Skeletal muscle tissue (tissue), 4 donors: ENCODE measurements around the gene PF4V1. TPM values are rescaled to one million over a fixed set of nuclear protein-coding genes. Genes with fewer than 3 reads are reported as not detected.
A peak's percentile ranks its signal among the peaks of the same experiment; 100 is the strongest.

Experiments
- H3K27ac ChIP-seq: one replicate; pipeline ENCODE4 v1.7.0; 2013; ENCODE audit warnings: mild to moderate bottlenecking, low read depth, low read length, inconsistent platforms
- H3K27me3 ChIP-seq, 3 donors: one replicate each; pipeline ENCODE4 v1.7.0; 2013; ENCODE audit warnings: low read length in 3 of 3; ENCODE audit not compliant: control insufficient read depth in 3 of 3, insufficient read depth in 3 of 3
- H3K36me3 ChIP-seq, 3 donors: one replicate each; pipeline ENCODE4 v1.7.0; 2013; ENCODE audit warnings: low read length in 3 of 3; ENCODE audit not compliant: control insufficient read depth in 3 of 3, insufficient read depth in 3 of 3
- H3K4me1 ChIP-seq, 3 donors: one replicate each; pipeline ENCODE4 v1.7.0; 2013; ENCODE audit warnings: low read length in 3 of 3, mild to moderate bottlenecking in 3 of 3; ENCODE audit not compliant: control insufficient read depth in 3 of 3, insufficient read depth in 3 of 3
- H3K4me3 ChIP-seq, 3 donors: one replicate each; pipeline ENCODE4 v1.7.0; 2013; ENCODE audit warnings: low read length in 3 of 3
- H3K9ac ChIP-seq, 3 donors: one replicate each; pipeline ENCODE4 v1.7.0; 2013; ENCODE audit warnings: low read length in 3 of 3, mild to moderate bottlenecking in 3 of 3, moderate library complexity in 2 of 3, low read depth in 1 of 3
- H3K9me3 ChIP-seq, 3 donors: one replicate each; pipeline ENCODE4 v1.7.0; 2013; ENCODE audit warnings: low read length in 3 of 3; ENCODE audit not compliant: control insufficient read depth in 3 of 3
- total RNA-seq: library from RNA; depleted of rRNA; stranded (reverse); fragments of >200 nt; gene quantifications from one replicate; pipeline ENCODE4 v1.2.3, GENCODE V29; 2014
- donor health status: Osteomylitis.

The PF4V1 gene
- total RNA-seq, 1 donor from 2014 or later, result not detected

GRCh38 chr4:73823760-73824159 lies 29.3 kb upstream of the PF4V1 start:
- Histone ChIP-seq H3K9ac (no peak overlapping the region), H3K36me3 (no peaks in the 10 kb centered on the region), H3K4me3 (no peak overlapping the region), H3K4me1 (no peaks in the 10 kb centered on the region), H3K27me3 (no peaks in the 10 kb centered on the region), H3K27ac (no peak overlapping the region), H3K9me3 (peaks cover 0 to 3% (median 0%) of the 10 kb centered on the region in 3 donors)

GRCh38 chr4:73828956-73829355 lies 24.1 kb upstream of the PF4V1 start:
- Histone ChIP-seq H3K27ac (no peak overlapping the region), H3K36me3 (no peaks in the 10 kb centered on the region), H3K4me3 (no peak overlapping the region), H3K27me3 (no peaks in the 10 kb centered on the region), H3K9ac (no peak overlapping the region), H3K9me3 (peaks cover 0 to 3% (median 0%) of the 10 kb centered on the region in 3 donors), H3K4me1 (peaks cover 0 to 3% (median 0%) of the 10 kb centered on the region in 3 donors)

GRCh38 chr4:73831569-73831968 lies 21.5 kb upstream of the PF4V1 start:
- Histone ChIP-seq H3K9me3 (peaks cover 0 to 3% (median 0%) of the 10 kb centered on the region in 3 donors), H3K4me3 (no peak overlapping the region), H3K36me3 (no peaks in the 10 kb centered on the region), H3K4me1 (peaks cover 0 to 3% (median 0%) of the 10 kb centered on the region in 3 donors), H3K9ac (no peak overlapping the region), H3K27ac (no peak overlapping the region), H3K27me3 (peaks cover 0 to 3% (median 2%) of the 10 kb centered on the region in 3 donors)

- Histone ChIP-seq H3K4me3 (no peak overlapping the region), H3K4me1 (peaks cover 0 to 3% (median 0%) of the 10 kb centered on the region in 3 donors), H3K9ac (no peak overlapping the region), H3K27ac (no peak overlapping the region), H3K36me3 (no peaks in the 10 kb centered on the region), H3K9me3 (peaks cover 0 to 2% (median 0%) of the 10 kb centered on the region in 3 donors), H3K27me3 (peaks cover 0 to 7% (median 6%) of the 10 kb centered on the region in 3 donors)
Observed at GRCh38 chr4:73832651-73833237, 20.4 kb upstream of the PF4V1 start.

GRCh38 chr4:73836373-73837279 lies 16.5 kb upstream of the PF4V1 start, which contains the start of gene CXCL6:
Gene CXCL6 (plus strand): TSS chr4:73836678. CDS start chr4:73836751, 73 bp downstream.
- peaks cover 0 to 7% (median 6%) of the 10 kb centered on the region in 3 donors for H3K27me3 ChIP-seq
- H3K9ac ChIP-seq, result no peak within 1 kb of the TSS
- H3K27ac ChIP-seq, result no peak within 1 kb of the TSS
- H3K9me3 ChIP-seq, result no peaks in the 10 kb centered on the region
- H3K4me1 ChIP-seq, result peaks cover 0 to 3% (median 0%) of the 10 kb centered on the region in 3 donors
- H3K36me3 ChIP-seq, result no peaks in the 10 kb centered on the region
- H3K4me3 ChIP-seq, result peak within 1 kb of the TSS; percentile 45 to 52 (median 48)

- H3K9ac ChIP-seq, result no peak overlapping the region
- no peaks in the 10 kb centered on the region for H3K36me3 ChIP-seq
- H3K4me1 ChIP-seq, result no peaks in the 10 kb centered on the region
- no peak overlapping the region for H3K4me3 ChIP-seq
- no peaks in the 10 kb centered on the region for H3K9me3 ChIP-seq
- H3K27ac ChIP-seq, result no peak overlapping the region
- H3K27me3 ChIP-seq, result peaks cover 0 to 7% (median 6%) of the 10 kb centered on the region in 3 donors
Observed at GRCh38 chr4:73839071-73839470, 14.0 kb upstream of the PF4V1 start.

GRCh38 chr4:73839715-73840114 lies 13.4 kb upstream of the PF4V1 start:
- Histone ChIP-seq H3K4me3 (no peak overlapping the region), H3K27ac (no peak overlapping the region), H3K27me3 (peaks cover 0 to 7% (median 6%) of the 10 kb centered on the region in 3 donors), H3K9ac (no peak overlapping the region), H3K36me3 (no peaks in the 10 kb centered on the region), H3K4me1 (no peaks in the 10 kb centered on the region), H3K9me3 (no peaks in the 10 kb centered on the region)

- H3K36me3 ChIP-seq, result no peaks in the 10 kb centered on the region
- no peak overlapping the region for H3K4me3 ChIP-seq
- H3K4me1 ChIP-seq, result no peaks in the 10 kb centered on the region
- no peak overlapping the region for H3K9ac ChIP-seq
- peaks cover 0 to 6% (median 4%) of the 10 kb centered on the region in 3 donors for H3K27me3 ChIP-seq
- no peaks in the 10 kb centered on the region for H3K9me3 ChIP-seq
- H3K27ac ChIP-seq, result no peak overlapping the region
Observed at GRCh38 chr4:73841243-73841925, 11.7 kb upstream of the PF4V1 start.

GRCh38 chr4:73842696-73843095 lies 10.4 kb upstream of the PF4V1 start:
- no peaks in the 10 kb centered on the region for H3K36me3 ChIP-seq
- no peaks in the 10 kb centered on the region for H3K4me1 ChIP-seq
- H3K9me3 ChIP-seq, result no peaks in the 10 kb centered on the region
- H3K27me3 ChIP-seq, result peaks cover 0 to under 1% (median 0%) of the 10 kb centered on the region in 3 donors
- no peak overlapping the region for H3K27ac ChIP-seq
- no peak overlapping the region for H3K9ac ChIP-seq
- no peak overlapping the region for H3K4me3 ChIP-seq
